HG02678 (cell line): Measurements from ENCODE around the gene DUS1L.
A peak's percentile ranks its signal among the peaks of the same experiment; 100 is the strongest.

Source experiments
- ATAC-seq: cut with Tn5 transposase; IDR thresholded peaks from one replicate; pipeline ENCODE4 v1.9.1; 2021; ENCODE audit warnings: mild to moderate bottlenecking, moderate library complexity; ENCODE audit not compliant: unreplicated experiment

Gene DUS1L

DNA sequence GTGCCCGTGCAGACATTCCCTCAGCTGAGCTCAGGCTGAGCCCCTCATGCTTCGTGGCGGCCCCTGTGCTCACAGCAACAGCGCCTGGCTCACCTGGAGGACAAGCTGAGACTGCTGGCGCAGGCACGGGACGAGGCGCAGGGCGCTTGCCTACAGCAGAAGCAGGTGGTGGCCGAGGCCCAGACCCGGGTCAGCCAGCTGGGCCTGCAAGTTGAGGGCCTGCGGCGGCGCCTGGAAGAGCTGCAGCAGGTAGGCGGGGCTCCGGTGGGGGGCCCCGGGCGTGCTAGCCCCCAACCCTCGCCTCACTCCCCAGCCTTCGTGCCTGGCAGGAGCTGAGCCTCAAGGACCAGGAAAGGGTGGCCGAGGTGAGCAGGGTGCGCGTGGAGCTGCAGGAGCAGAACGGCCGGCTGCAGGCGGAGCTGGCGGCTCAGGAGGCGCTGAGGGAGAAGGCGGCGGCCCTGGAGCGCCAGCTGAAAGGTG lies 35.6 kb downstream of the DUS1L start:
- ATAC-seq: no peak

- ATAC-seq: no peak
These were observed 36.2 kb downstream of the DUS1L start for GRCh38 chr17:82029391-82029790.

- ATAC-seq: no peak
These were observed 36.6 kb downstream of the DUS1L start for GRCh38 chr17:82028966-82029365.

- no peak for ATAC-seq
These were observed 37.4 kb downstream of the DUS1L start for GRCh38 chr17:82028246-82028645.

DNA sequence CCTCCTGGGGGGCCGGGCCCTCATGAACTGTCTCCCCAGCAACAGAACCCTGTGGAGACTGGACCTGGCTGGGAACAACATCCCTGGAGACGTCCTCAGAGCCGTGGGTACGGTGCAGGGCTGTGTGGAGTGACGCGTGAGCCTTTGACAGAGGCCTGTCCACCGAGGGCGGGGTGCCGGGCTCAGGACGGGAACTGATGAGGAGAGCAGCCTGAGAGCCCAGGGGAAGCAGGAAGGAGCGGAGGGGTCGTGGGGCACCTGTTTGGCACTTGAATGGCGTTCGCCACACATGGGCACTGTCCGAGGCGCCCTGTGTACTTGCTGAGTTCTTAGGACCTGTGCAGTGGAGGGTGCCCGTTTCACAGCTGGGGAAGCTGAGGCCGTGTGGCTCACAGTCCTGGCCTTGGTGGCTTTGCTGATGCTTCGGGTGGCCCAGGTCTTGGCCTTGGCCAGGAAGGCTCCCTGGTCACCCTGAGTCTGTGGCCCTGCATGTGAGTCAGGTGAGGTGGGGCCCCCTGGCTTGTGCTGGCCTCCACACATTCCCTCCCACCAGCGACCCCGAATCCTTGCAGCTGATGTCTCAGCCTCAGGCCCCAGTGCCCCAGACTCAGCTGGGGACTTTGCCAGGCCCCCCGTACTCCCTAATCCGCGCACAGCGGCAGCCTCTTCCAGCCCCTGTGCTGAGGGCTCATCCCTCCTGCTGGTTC lies 40.0 kb downstream of the DUS1L start:
- ATAC-seq: no peak

DNA sequence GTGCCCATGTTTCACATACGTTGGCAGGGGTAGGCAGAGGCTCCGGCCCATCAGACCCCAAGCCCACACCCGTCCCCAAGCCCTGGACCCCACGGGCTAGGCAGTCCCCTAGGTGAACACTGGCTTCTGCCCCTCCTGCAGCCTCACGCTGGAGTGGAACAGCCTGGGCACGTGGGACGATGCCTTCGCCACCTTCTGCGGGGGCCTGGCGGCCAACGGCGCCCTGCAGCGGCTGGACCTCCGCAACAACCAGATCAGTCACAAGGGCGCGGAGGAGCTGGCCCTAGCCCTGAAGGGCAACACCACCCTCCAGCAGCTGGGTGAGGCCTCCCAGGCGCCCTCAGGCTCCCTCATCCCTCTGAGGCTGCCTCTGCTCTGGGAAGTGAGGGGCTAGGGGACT lies 40.7 kb downstream of the DUS1L start:
- no peak for ATAC-seq

- peak; percentile 2 for ATAC-seq
These were observed 42.0 kb downstream of the DUS1L start for GRCh38 chr17:82023447-82024241.

- peak; percentile 90 for ATAC-seq
These were observed 42.6 kb downstream of the DUS1L start, which contains the start of gene LRRC45 for GRCh38 chr17:82022981-82023446. Gene LRRC45, plus strand, starts transcription at chr17:82023305. Its CDS starts 339 bp downstream, at chr17:82023644.

- ATAC-seq: no peak
These were observed 43.2 kb downstream of the DUS1L start, which contains the start of gene CENPX for GRCh38 chr17:82022310-82022980. Gene CENPX, minus strand, starts transcription at chr17:82022878. Its CDS starts 17 bp downstream, at chr17:82022861.

GRCh38 chr17:82021900-82022309 lies 43.7 kb downstream of the DUS1L start:
- no peak for ATAC-seq

- ATAC-seq: no peak
These were observed 44.3 kb downstream of the DUS1L start for GRCh38 chr17:82021107-82021899.

DNA sequence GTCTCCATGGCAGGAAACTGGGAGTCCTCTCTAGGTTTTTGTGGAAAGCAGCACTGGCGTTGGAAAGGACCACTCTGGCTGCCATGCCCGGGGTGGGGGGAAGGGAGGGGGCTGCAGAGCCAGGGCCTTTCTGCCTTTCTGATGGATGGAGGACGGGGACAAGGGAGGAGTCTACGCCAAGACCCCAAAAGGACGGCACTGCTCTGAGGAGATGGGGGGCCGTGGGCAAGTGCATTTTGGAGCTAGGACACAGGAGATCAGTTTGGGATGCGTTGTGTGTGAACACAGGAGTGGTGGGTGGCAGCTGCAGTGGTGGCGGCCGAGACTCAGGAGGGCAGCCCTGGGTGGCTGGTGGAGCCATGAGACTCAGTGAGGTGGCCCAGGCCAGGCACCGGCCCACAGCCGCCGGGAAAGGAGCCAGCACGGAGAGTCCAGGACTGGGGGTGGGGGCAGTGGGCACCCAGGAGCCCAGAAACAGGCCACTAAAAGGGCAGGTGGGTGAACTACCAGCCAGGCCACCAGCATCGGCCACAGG lies 45.0 kb downstream of the DUS1L start:
- no peak for ATAC-seq

DNA sequence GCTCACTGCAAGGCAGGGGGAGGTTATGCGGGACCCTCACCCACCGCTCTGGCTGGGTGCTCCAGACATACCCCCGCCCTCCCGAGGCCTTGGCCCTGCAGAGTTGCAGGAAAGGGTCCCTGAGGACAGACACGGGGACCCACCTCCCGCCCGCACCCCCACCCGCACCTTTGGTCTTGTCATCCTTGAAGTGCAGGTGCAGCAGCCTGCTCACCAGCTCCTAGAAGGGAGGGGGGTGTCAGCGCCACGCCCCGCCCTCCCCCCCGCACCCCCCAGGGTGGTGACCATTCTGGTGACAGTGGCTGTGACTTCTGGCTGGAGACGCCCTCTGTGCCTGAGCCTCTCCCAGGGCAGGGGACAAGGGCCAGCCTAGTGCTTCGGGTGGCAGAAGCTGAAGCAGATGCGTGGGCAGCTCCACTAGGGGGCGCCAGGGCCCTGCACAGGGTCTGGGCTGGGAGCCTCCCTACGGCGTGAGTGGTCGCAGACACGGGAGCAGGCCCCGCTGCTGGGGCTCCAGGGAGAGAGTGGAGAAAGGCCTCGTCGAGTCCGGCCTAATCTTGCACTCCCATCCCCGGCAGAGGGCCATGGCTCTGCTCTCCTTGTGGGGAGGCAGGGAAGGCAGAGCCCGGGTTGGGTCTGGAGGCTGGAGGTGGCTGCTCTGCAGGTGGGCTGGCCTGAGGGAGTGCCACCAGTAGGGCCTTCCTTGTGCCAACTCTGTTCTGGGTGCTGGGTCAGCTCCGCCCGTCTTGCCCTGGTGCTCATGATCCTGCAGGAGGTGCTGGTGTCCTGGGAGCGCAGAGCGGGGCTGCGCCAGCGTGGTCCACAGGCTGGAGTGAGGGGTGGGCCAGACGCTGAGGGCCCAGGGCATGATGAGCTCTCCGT lies 45.7 kb downstream of the DUS1L start:
- no peak for ATAC-seq

DNA sequence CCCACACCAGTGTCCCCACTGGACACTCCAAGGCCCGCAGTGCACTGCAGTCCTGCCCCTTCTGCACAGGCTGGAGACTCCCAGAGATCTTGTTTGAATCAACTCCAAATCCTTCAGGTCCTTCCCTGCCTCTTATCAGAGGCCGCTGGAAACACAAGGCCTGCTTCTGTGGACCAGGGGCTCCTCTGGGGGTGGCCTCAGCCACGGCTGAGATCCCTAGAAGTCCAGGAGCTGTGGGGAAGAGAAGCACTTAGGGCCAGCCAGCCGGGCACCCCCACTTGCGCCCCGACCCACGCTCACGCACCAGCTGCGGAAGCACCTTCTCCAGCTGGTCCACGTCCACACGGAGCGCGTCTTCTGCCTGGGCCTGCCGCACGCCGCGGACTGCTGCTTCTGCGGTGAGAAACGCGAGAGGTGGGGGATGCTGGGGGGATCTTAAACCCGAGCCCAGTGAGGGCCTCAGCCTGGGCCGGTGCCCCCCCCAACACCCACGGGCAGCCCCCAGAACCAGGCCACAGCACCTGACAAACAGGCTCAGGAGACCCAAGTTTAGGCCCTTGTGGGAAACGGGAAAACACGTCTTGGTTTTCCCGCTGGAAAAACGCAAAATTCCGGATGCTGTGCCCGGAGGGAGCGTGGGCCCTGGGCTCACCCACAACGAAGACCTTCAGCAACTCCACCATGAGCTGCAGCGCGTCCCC lies 46.5 kb downstream of the DUS1L start:
- no peak for ATAC-seq

DNA sequence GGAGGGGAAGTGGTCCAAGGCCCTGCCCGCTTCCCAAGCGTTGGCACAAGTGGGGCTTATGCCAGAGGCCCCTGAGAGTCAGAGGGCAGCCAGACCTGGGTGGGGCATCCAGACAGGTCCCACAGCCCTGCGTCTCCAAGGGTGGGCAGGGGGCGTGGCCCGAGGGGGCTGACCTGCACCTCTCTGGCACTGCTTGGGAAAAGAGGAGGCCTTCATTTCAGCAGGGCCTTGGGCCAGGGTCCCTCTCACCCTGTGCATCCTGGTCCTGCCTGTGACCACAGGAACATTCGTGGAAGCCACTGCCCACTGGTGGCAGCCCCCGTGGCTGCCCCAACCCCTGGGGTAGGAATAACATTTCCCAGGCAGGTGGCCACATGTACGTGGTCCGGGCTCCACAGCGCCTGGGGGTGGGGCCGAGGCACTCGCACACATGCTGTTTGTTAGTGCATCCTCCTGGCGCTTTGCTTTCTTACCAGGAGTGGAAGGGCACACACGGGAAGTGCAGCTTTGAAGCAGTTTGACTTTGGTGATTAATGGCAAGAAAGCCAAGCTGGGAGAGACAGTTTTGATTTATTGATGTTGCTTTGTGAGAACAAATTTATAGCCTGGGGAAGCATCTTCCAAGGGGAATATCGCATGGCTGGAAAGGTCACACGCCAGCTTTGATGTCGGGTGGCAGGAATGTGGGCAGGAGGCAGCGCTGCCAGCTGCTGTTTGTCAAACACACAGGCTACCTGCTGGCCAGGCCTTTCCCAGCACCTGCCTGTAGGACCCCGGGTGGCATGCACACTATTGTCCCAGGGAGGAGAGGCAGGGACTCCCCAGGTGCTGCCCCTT lies 47.2 kb downstream of the DUS1L start:
- no peak for ATAC-seq

GRCh38 chr17:82017612-82018151 lies 47.9 kb downstream of the DUS1L start:
- ATAC-seq: no peak

DNA sequence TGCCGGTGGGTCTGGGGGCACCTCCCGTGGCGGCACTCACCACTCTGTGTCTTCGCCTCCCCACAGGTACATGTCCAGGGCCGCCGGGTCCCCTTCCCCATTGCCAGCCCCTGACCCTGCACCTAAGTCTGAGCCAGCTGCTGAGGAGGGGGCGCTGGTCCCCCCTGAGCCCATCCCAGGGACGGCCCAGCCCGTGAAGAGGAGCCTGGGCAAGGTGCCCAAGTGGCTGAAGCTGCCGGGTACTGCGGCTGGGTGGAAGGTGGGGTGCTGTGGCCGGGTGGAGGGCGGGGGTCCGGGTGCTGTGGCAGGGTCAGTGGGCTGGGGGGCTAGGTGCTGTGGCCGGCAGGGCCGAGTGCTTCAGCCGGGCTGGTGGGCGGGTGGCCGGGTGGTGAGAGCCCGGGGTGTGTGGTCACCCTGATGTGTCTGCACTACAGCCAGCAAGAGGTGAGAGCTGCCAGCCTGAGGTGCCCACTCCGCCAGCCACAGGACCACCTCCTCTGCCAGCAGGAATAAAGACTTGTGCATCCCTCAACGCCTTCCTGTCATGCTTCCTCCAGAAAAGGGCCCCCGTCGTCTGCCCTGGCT lies 48.6 kb downstream of the DUS1L start:
- no peak for ATAC-seq
